NCI-H510A (cell line): ENCODE data around the gene UBASH3B.
"Not testable (repeated sequence)": the region's sequence is repeated elsewhere in the genome, so short reads cannot be mapped to it uniquely, and the experiment has no call there.

Experiments
- DNase-seq: peaks from one replicate; lab custom pipeline; 2025; lab: John Stamatoyannopoulos, UW

UBASH3B gene

GRCh38 chr11:122709039-122709760, 53.7 kb downstream of the UBASH3B start:
- no peak for DNase-seq

- DNase-seq: no peak
Observed at GRCh38 chr11:122711362-122711761, 55.8 kb downstream of the UBASH3B start.

- no peak for DNase-seq
Observed at GRCh38 chr11:122711831-122712381, 56.4 kb downstream of the UBASH3B start.

GRCh38 chr11:122714004-122714403, 58.5 kb downstream of the UBASH3B start:
- no peak for DNase-seq

GRCh38 chr11:122714484-122714883, 59.0 kb downstream of the UBASH3B start:
- no peak for DNase-seq

GRCh38 chr11:122715548-122716440, 60.3 kb downstream of the UBASH3B start:
- no peak for DNase-seq

- DNase-seq: no peak
Observed at GRCh38 chr11:122717264-122717867, 61.8 kb downstream of the UBASH3B start.

- no peak for DNase-seq
Observed at GRCh38 chr11:122720107-122720881, 64.8 kb downstream of the UBASH3B start.

- no peak for DNase-seq
Observed at GRCh38 chr11:122721201-122721963, 65.9 kb downstream of the UBASH3B start.

- DNase-seq: no peak
Observed at GRCh38 chr11:122721964-122722266, 66.4 kb downstream of the UBASH3B start.

- no peak for DNase-seq
Observed at GRCh38 chr11:122723106-122723505, 67.6 kb downstream of the UBASH3B start.

- DNase-seq: no peak
Observed at GRCh38 chr11:122723576-122723975, 68.1 kb downstream of the UBASH3B start.

GRCh38 chr11:122724520-122724919, 69.0 kb downstream of the UBASH3B start:
- DNase-seq: no peak

GRCh38 chr11:122726028-122726427, 70.5 kb downstream of the UBASH3B start:
- no peak for DNase-seq

- DNase-seq: no peak
Observed at GRCh38 chr11:122727101-122727929, 71.8 kb downstream of the UBASH3B start.

- DNase-seq: no peak
Observed at GRCh38 chr11:122728561-122728960, 73.0 kb downstream of the UBASH3B start.

- no peak for DNase-seq
Observed at GRCh38 chr11:122729139-122729538, 73.6 kb downstream of the UBASH3B start.

GRCh38 chr11:122730694-122731093, 75.2 kb downstream of the UBASH3B start:
- not testable (repeated sequence) for DNase-seq

GRCh38 chr11:122731500-122731913, 76.0 kb downstream of the UBASH3B start:
- DNase-seq: no peak
